Activated CD4-positive, alpha-beta T cell treated with anti-CD3 and anti-CD28 coated beads for 36 hours (primary cell): ENCODE results near the gene TXNDC17. TPM values are rescaled to one million over a fixed set of nuclear protein-coding genes. Genes with fewer than 3 reads are reported as not detected.

Source experiments
- ATAC-seq: fragments of 200-7000 bp; cut with Tn5 transposase; one replicate; pipeline ENCODE4 v1.10.0; 2021; ENCODE audit warnings: mild to moderate bottlenecking, moderate library complexity
- CTCF ChIA-PET: fragments of 350-600 bp; sonication (Branson Sonifier 250); formaldehyde crosslinking; loops from one replicate; lab custom pipeline; 2021; ENCODE audit warnings: antibody characterized with exemption; lab: Charles Lee
- POLR2A ChIA-PET: fragments of 350-600 bp; sonication (Branson Sonifier 250); formaldehyde crosslinking; loops from one replicate; lab custom pipeline; 2021; ENCODE audit warnings: antibody characterized with exemption, inconsistent platforms; lab: Charles Lee
- DNase-seq: peaks from one replicate; pipeline ENCODE4 v3.0.0-alpha.2; 2020
- H3K27ac Mint-ChIP-seq: one replicate; pipeline ENCODE4 v1.8.0; 2021; ENCODE audit warnings: mixed read lengths
- H3K27me3 Mint-ChIP-seq: one replicate; pipeline ENCODE4 v1.8.0; 2021; ENCODE audit warnings: mixed read lengths
- H3K36me3 Mint-ChIP-seq: one replicate; pipeline ENCODE4 v1.8.0; 2021; ENCODE audit warnings: low read depth, mixed read lengths
- H3K4me1 Mint-ChIP-seq: one replicate; pipeline ENCODE4 v1.8.0; 2021; ENCODE audit warnings: mixed read lengths
- H3K4me3 Mint-ChIP-seq: one replicate; pipeline ENCODE4 v1.8.0; 2021; ENCODE audit warnings: mild to moderate bottlenecking, moderate library complexity, mixed read lengths
- H3K9me3 Mint-ChIP-seq: one replicate; pipeline ENCODE4 v1.8.0; 2021; ENCODE audit warnings: low read depth, mixed read lengths
- intact Hi-C, 2 experiments: fragments of 100-400 bp; cut with DNase I in 1 of 2; cut with micrococcal nuclease in 1 of 2; formaldehyde crosslinking; loops; one replicate each; pipeline versions ENCODE4 v1.14.2 to v1.15.1; 2022 to 2024; cut with DNase I, micrococcal nuclease
- total RNA-seq, 2 experiments: library from RNA; stranded (reverse); gene quantifications; one replicate each; pipeline ENCODE4 v1.2.3, GENCODE V29; 2021

Gene TXNDC17
- total RNA-seq, 2 experiments from 2014 or later: 52.4 to 122 TPM

DNA sequence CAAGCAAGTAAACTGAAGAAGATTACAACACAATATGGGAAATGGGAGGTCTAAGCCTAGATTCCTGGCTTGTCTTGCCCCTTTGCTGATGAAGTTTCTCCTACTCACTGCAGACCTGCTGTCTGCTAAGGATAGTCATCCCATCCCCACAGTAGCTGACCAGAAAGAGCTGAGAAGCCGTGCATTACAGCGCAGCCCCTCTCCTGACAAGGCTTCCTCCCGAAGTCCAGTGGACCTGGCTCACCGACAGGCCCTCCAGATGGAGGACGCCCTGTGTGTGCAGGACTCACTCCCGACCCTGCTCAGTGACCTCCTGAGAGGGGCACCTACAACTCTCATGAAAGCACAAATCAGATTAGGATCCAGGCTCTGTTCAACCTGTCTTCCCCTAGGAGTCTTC lies 35.7 kb upstream of the TXNDC17 start:
- Mint-ChIP-seq H3K9me3 (no peaks in the 10 kb centered on the region), H3K27me3 (no peaks in the 10 kb centered on the region), H3K4me3 (no peak overlapping the region), H3K27ac (no peak overlapping the region), H3K4me1 (no peaks in the 10 kb centered on the region), H3K36me3 (peaks cover 52% of the 10 kb centered on the region)
- ChIA-PET CTCF (no interaction called here), POLR2A (no interaction called here)
- intact Hi-C loops: no loop called here
- DNase-seq (no peak), ATAC-seq (no peak)

DNA sequence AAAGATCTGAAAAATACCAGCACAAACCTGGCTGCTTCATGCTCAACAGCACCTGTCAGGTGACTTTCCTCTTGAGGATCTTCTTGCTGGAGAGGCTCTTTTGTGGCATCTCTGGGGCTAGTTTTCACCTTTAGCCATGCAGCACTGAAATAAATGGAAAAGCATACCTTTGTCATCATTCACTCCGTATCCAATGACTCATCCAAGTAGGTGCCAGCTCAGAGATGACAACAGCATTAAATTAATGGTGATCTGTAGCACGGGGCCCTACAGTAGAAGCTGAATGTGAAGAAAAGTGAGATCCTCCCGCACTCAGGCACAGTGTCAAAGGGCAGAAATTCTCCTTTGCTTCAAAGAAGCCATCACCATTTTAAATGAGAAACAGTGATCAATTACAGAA lies 32.5 kb upstream of the TXNDC17 start:
- no peaks in the 10 kb centered on the region for H3K9me3 Mint-ChIP-seq
- intact Hi-C loops: no loop called here
- POLR2A ChIA-PET: no interaction called here
- no peaks in the 10 kb centered on the region for H3K4me1 Mint-ChIP-seq
- H3K36me3 Mint-ChIP-seq: peaks cover 48% of the 10 kb centered on the region
- no peaks in the 10 kb centered on the region for H3K27me3 Mint-ChIP-seq
- H3K4me3 Mint-ChIP-seq: no peak overlapping the region
- CTCF ChIA-PET: interaction anchor here (0.6 to 1.2 kb wide), 3 partner anchors 12 to 151 kb away, joined by 3 read pairs; partner anchors contain the start of gene MED31
- ATAC-seq: no peak
- no peak for DNase-seq
- no peak overlapping the region for H3K27ac Mint-ChIP-seq

DNA sequence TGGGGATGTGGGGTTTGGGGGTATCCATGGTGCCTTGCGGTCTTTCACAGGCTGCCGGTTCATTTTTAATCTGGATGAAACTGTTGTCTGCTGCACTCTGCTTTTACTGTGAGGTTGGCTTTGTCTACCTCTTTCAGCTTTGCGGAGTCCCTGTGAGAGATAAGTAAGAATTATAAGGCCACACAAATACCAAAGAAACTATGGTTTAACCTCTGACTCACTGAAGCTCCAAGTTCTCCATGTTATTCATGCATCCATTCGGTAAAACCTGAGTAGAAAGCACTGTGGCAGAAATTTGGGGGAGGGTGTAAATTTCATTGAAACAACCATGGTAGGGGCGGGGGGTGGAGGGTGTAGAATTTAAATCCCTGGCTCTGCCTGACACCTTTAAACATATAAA lies 30.8 kb upstream of the TXNDC17 start:
- CTCF ChIA-PET: no interaction called here

DNA sequence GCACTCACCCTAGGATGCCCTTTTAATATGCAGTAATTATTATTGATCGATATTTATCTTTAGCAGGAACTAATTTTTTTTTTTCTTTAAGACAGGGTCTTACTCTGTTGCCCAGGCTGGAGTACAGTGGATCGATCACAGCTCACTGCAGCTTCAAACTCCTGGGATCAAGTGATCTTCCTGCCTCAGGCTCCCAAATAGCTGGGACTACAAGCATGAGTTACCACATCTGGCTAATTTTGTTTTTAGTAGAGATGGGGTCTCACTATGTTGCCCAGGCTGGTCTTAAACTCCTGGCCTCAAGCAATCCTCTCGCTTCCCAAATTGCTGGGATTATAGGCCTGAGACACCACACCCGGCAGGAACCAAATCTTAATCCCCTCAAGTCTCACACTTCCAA lies 29.6 kb upstream of the TXNDC17 start:
- Mint-ChIP-seq H3K4me3 (no peak overlapping the region), H3K4me1 (peaks cover 2% of the 10 kb centered on the region), H3K9me3 (no peaks in the 10 kb centered on the region), H3K27ac (no peak overlapping the region), H3K36me3 (peaks cover 47% of the 10 kb centered on the region), H3K27me3 (no peaks in the 10 kb centered on the region)
- CTCF ChIA-PET: no interaction called here
- POLR2A ChIA-PET: no interaction called here
- DNase-seq: no peak
- intact Hi-C loops: no loop called here
- ATAC-seq: no peak

More for the DNA sequence above, 30.8 kb upstream of the TXNDC17 start:
- intact Hi-C loops: no loop called here
- no peak overlapping the region for H3K27ac Mint-ChIP-seq
- POLR2A ChIA-PET: no interaction called here
- no peaks in the 10 kb centered on the region for H3K9me3 Mint-ChIP-seq
- ATAC-seq: no peak
- DNase-seq: no peak
- H3K36me3 Mint-ChIP-seq: peaks cover 46% of the 10 kb centered on the region
- H3K4me3 Mint-ChIP-seq: no peak overlapping the region
- H3K4me1 Mint-ChIP-seq: peaks cover 2% of the 10 kb centered on the region
- no peaks in the 10 kb centered on the region for H3K27me3 Mint-ChIP-seq

DNA sequence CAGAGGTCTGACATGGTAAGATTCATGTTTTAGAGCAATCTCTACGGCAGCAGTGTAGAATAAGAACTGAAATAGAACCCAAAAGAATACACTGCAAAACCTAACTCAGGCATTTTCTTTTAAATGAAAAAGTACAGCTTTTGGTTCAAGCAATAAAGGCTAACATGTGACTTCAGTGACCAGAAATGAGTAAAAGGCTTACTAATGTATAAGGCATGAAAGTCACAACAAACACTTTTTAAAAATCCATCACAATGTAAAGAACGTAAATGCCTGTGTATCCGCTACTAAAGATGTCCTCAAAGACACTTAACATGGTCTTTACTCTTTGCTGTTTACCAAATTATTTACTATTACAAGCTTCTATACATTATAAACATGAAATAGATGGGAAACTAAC lies 16.9 kb upstream of the TXNDC17 start:
- ChIA-PET POLR2A (no interaction called here), CTCF (no interaction called here)
- no peaks in the 10 kb centered on the region for H3K27me3 Mint-ChIP-seq
- no peaks in the 10 kb centered on the region for H3K9me3 Mint-ChIP-seq
- no peak for ATAC-seq
- DNase-seq: no peak
- no peak overlapping the region for H3K27ac Mint-ChIP-seq
- peaks cover 37% of the 10 kb centered on the region for H3K36me3 Mint-ChIP-seq
- no peaks in the 10 kb centered on the region for H3K4me1 Mint-ChIP-seq
- H3K4me3 Mint-ChIP-seq: no peak overlapping the region
- intact Hi-C loops: no loop called here

DNA sequence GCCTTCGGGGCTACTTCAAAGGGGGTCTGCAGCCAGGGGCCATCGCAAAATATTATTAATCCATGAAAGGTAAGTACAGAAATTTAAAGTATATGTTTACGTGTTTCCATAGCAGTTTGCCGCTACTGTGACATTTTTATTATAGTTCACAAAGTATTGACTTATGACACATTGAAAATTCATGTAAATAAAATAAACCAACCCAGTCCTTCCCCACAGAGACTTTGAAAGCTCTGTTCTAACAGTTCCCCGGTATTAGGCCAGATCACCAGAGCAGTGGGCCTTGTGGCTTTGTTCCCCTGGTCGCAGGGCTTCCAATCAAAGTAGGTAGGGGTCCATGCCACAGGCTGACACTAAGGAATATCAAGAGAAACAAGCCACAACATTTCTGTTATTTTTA lies 14.2 kb upstream of the TXNDC17 start:
- peaks cover 8% of the 10 kb centered on the region for H3K4me1 Mint-ChIP-seq
- no peaks in the 10 kb centered on the region for H3K27me3 Mint-ChIP-seq
- H3K27ac Mint-ChIP-seq: no peak overlapping the region
- peaks cover 44% of the 10 kb centered on the region for H3K36me3 Mint-ChIP-seq
- ChIA-PET CTCF (no interaction called here), POLR2A (no interaction called here)
- DNase-seq (no peak), ATAC-seq (no peak)
- no peaks in the 10 kb centered on the region for H3K9me3 Mint-ChIP-seq
- intact Hi-C loops: no loop called here
- H3K4me3 Mint-ChIP-seq: no peak overlapping the region

DNA sequence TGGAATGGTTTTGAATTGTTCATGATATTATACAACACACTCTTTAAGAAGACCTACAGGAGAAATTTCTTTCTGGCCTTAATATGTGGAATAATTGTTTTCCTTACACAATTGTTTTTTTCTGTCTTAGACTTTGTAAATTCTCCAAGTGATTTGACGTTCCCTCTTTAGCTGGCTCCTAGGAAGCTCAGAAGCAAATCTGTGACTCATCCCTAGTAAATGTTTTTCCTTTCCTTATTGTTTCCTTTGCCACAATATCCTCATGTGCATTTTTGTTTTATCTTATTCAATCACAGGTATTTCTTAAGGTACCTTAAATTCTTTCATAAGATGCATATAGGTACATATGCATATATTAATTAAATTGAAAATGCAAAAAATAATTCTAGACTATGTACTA lies 13.8 kb upstream of the TXNDC17 start:
- ATAC-seq (no peak), DNase-seq (no peak)
- Mint-ChIP-seq H3K27me3 (no peaks in the 10 kb centered on the region), H3K27ac (no peak overlapping the region), H3K4me1 (peaks cover 8% of the 10 kb centered on the region), H3K4me3 (no peak overlapping the region), H3K9me3 (no peaks in the 10 kb centered on the region), H3K36me3 (peaks cover 44% of the 10 kb centered on the region)
- POLR2A ChIA-PET: no interaction called here
- CTCF ChIA-PET: interaction anchor here (0.6 kb wide), 1 partner anchor 40 kb away, joined by 3 read pairs; no protein-coding TSS in a partner anchor
- intact Hi-C loops: no loop called here

DNA sequence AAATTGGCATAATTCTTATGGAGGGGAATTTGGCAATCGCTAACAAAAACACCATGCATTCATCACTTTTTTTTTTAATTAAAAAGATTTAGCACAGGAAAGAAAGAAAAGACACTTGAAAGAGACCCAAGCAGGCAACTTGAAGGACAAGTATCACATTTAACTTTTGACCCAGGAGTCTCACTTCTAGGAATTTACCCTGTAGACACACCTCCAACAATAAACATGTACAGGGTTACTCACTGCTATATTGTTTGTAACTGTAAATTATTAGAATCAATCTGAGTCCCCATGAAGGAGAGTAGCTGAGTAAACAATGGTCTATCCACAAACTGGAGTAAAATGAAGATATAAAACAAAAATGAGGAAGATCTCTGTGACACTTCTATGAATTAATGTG lies 10.5 kb upstream of the TXNDC17 start:
- DNase-seq (no peak), ATAC-seq (no peak)
- Mint-ChIP-seq H3K27ac (no peak overlapping the region), H3K27me3 (no peaks in the 10 kb centered on the region), H3K4me3 (no peak overlapping the region), H3K9me3 (no peaks in the 10 kb centered on the region), H3K4me1 (peaks cover 8% of the 10 kb centered on the region), H3K36me3 (peaks cover 61% of the 10 kb centered on the region)
- ChIA-PET CTCF (interaction anchor here (0.6 kb wide), 1 partner anchor 277 kb away, joined by 3 read pairs; no protein-coding TSS in a partner anchor), POLR2A (no interaction called here)
- intact Hi-C loops: no loop called here

DNA sequence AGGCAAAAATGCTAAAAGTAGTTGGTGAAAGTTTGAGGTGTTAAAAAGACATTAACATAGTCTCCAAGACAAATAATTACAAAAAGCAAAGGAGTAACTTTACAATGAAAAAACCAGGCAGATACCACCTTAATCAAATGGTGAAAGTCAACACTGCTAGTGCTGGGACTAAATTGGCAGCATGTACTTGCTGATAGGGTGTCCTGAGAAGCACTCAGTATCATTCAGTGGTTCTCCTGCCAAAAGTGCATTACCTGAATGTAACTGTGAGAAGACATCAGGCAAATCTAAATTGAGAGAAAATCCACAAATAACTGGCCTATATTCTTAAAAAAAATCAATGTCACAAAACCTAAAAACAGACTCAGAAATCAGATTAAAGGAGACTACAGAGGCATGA lies 8.3 kb upstream of the TXNDC17 start:
- Mint-ChIP-seq H3K27ac (no peak overlapping the region), H3K27me3 (no peaks in the 10 kb centered on the region), H3K36me3 (peaks cover 50% of the 10 kb centered on the region), H3K9me3 (no peaks in the 10 kb centered on the region), H3K4me3 (no peak overlapping the region), H3K4me1 (peaks cover 8% of the 10 kb centered on the region)
- ChIA-PET CTCF (no interaction called here), POLR2A (no interaction called here)
- ATAC-seq (no peak), DNase-seq (no peak)
- intact Hi-C loops: no loop called here

DNA sequence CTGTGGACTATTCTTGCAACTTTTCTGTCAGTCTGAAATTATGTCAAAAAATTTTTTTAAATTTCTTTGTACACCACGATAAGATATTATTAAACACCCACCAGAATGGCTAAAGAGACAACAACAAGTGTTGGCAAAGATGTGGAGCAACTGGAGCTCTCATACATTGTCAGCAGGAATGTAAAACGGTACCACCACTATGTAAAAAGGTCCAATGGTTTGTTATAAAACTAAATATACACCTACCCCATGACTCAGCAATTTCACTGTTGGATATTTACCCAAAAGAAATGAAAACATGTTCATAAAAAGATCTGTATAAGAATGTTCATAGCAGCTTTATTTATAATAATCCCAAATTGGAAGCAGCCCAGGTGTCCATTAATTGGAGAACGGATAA lies 7.6 kb upstream of the TXNDC17 start:
- intact Hi-C loops: no loop called here
- Mint-ChIP-seq H3K27ac (no peak overlapping the region), H3K4me1 (peaks cover 15% of the 10 kb centered on the region), H3K27me3 (no peaks in the 10 kb centered on the region), H3K36me3 (peaks cover 43% of the 10 kb centered on the region), H3K4me3 (no peak overlapping the region), H3K9me3 (no peaks in the 10 kb centered on the region)
- no peak for DNase-seq
- ATAC-seq: no peak
- ChIA-PET CTCF (no interaction called here), POLR2A (no interaction called here)

DNA sequence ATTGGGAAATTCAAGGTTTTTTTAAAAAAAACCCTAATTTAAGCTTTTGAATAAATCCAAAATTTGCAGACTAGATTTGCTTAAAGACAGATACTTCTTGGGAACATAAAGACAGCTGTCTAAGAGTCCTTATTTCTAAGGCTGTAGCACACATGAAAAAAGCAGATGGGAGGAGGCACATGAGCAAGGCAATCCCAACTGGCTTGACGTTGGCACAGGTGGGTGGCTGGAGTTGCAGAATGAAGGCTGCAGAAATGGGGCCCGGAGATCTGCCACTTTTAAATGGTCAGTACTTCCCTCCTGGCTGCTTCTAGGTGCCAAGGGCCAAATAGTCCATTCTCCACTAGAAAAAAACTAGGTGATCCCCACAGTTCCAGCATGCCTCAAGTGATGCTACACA lies 4.8 kb upstream of the TXNDC17 start:
- Mint-ChIP-seq H3K4me1 (peaks cover 22% of the 10 kb centered on the region), H3K27ac (no peak overlapping the region), H3K4me3 (no peak overlapping the region), H3K27me3 (no peaks in the 10 kb centered on the region), H3K36me3 (peaks cover 30% of the 10 kb centered on the region), H3K9me3 (no peaks in the 10 kb centered on the region)
- ATAC-seq (no peak), DNase-seq (no peak)
- intact Hi-C loops: no loop called here
- ChIA-PET CTCF (no interaction called here), POLR2A (no interaction called here)

DNA sequence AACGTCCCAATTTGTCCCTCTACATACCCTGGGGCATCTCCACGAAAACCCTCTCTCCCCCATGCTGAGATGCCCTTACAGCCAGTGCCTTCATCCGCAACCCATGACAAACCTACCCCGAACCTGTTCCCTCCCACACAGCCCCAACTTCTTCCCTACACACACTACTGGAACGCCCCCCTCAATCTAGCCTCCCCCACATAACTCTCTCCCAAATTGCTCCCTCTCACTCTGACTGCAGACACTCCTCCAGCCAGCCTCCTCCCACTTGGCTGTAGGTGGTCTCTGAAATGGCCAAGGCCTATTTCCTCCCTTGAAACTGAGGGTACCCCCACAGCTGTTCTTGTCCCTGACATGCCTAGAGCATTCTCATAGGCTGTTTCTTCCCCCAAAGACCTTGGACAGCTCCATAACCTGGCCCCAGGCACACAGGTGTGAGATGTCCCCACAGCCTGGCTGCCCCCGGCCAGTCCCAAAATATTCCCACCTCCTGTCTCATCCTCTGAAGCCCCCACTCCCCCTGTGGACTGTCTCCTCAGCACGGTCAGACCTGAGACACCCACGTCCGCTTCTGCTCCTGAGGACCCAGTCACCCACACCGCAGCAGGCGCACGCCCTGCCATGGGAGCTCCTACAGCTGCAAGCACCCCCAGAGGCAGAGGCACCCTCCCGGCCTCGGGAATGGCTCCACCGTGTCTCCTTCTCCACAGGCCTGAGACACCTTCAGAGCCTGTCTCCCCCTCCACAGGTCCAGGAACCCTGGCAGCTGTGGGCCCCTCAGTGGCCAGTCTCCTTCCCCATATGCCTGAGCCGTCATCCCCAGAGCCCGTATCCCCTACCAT lies 4.0 kb upstream of the TXNDC17 start:
- peaks cover 31% of the 10 kb centered on the region for H3K36me3 Mint-ChIP-seq
- H3K27ac Mint-ChIP-seq: no peak overlapping the region
- H3K27me3 Mint-ChIP-seq: no peaks in the 10 kb centered on the region
- no peak overlapping the region for H3K4me3 Mint-ChIP-seq
- peaks cover 24% of the 10 kb centered on the region for H3K4me1 Mint-ChIP-seq
- no peaks in the 10 kb centered on the region for H3K9me3 Mint-ChIP-seq
- ATAC-seq (no peak), DNase-seq (no peak)
- intact Hi-C loops: no loop called here
- ChIA-PET POLR2A (interaction anchor here (0.6 kb wide), 1 partner anchor 399 kb away, joined by 3 read pairs; the partner anchor contains the start of gene SLC16A13), CTCF (no interaction called here)
